K562 (cell line): ENCODE data around the gene ZDHHC24. TPM values are rescaled to one million over a fixed set of nuclear protein-coding genes. Genes with fewer than 3 reads are reported as not detected.

Source experiments
- BRD9 ChIP-seq: fragments of 450-650 bp; IDR thresholded peaks from 2 replicates; pipeline ENCODE4 v1.6.1; 2018; ENCODE audit warnings: low read depth; ENCODE audit not compliant: partially characterized antibody
- BRF1 ChIP-seq: IDR thresholded peaks from 3 replicates; pipeline ENCODE4 v1.6.1; 2011; ENCODE audit warnings: borderline replicate concordance, mild to moderate bottlenecking; ENCODE audit not compliant: insufficient read length; ENCODE audit errors: extremely low read depth
- BRF2 ChIP-seq: IDR thresholded peaks from 3 replicates; pipeline ENCODE4 v1.6.1; 2011; ENCODE audit warnings: borderline replicate concordance, mild to moderate bottlenecking; ENCODE audit not compliant: insufficient read length, insufficient read depth
- FOXP1 ChIP-seq: sonication (generic); formaldehyde crosslinking; IDR thresholded peaks from 2 replicates; pipeline ENCODE4 v1.8.0; 2022; ENCODE audit warnings: mild to moderate bottlenecking, missing genetic modification reagents
- HNRNPK ChIP-seq: fragments of 200-400 bp; formaldehyde crosslinking; IDR thresholded peaks from one replicate; pipeline ENCODE4 v1.6.1; 2018; ENCODE audit warnings: mild to moderate bottlenecking, low read depth, low read length; ENCODE audit not compliant: poor library complexity, severe bottlenecking
- IFI16 ChIP-seq: fragments of 250-450 bp; sonication (Bioruptor Pico); IDR thresholded peaks from 2 replicates; pipeline ENCODE4 v2.1.2; 2022; ENCODE audit warnings: mild to moderate bottlenecking, inconsistent platforms
- RBM17 ChIP-seq: fragments of 200-400 bp; formaldehyde crosslinking; IDR thresholded peaks from 2 replicates; pipeline ENCODE4 v1.6.1; 2017; ENCODE audit warnings: low read depth, mild to moderate bottlenecking, low read length, borderline replicate concordance
- RBM25 ChIP-seq: fragments of 200-400 bp; formaldehyde crosslinking; IDR thresholded peaks from 2 replicates; pipeline ENCODE4 v1.6.1; 2018; ENCODE audit warnings: low read length, low read depth, moderate library complexity; ENCODE audit not compliant: severe bottlenecking
- RERE ChIP-seq: sonication (generic); formaldehyde crosslinking; IDR thresholded peaks from 2 replicates; pipeline ENCODE4 v1.8.0; 2023; ENCODE audit warnings: missing genetic modification reagents, mild to moderate bottlenecking, borderline replicate concordance
- ZMIZ1 ChIP-seq, 2 experiments: fragments of 150-350 bp in 1 of 2; IDR thresholded peaks; 2 replicates each; pipeline ENCODE4 v1.6.1; 2012 to 2016; ENCODE audit warnings: low read depth in 2 of 2, low read length in 2 of 2, mild to moderate bottlenecking in 1 of 2, moderate library complexity in 1 of 2
- ZNF584 ChIP-seq: fragments of 200-800 bp; sonication (Bioruptor generic); IDR thresholded peaks from 2 replicates; pipeline ENCODE4 v1.6.1; 2016; ENCODE audit warnings: low read depth, mild to moderate bottlenecking, missing genetic modification characterization, missing compliant biosample characterization
- ZNF766 ChIP-seq: fragments of 200-800 bp; sonication (Bioruptor generic); conservative IDR thresholded peaks from 2 replicates; pipeline ENCODE4 v1.6.1; 2016; ENCODE audit warnings: missing genetic modification characterization, missing compliant biosample characterization
- polyA plus RNA-seq, 8 experiments: library from polyadenylated mRNA; depleted of rRNA in 4 of 8; stranded (reverse) in 5 of 8; unstranded in 3 of 8; fragments of >200 nt; fragmentation: Nextera tagmentation in 2 of 8; fragmentation: Illumina TruSeq in 1 of 8; extraction: Ambion mirVana in 2 of 8; extraction: Trizol in 1 of 8; gene quantifications; 2 replicates each; pipeline versions ENCODE4 v1.2.1 to v1.2.3, GENCODE V29; 2011 to 2014; ENCODE audit warnings: inconsistent platforms in 1 of 8, missing spikeins in 1 of 8
- total RNA-seq, 7 experiments: library from RNA; depleted of rRNA in 6 of 7; stranded (reverse); fragments of >200 nt in 6 of 7; fragmentation: Illumina TruSeq in 2 of 7; extraction: Trizol in 2 of 7; gene quantifications; 2 replicates each; pipeline versions ENCODE4 v1.2.1 to v1.2.3, GENCODE V29; 2011 to 2021; ENCODE audit warnings: low replicate concordance in 1 of 7

The ZDHHC24 gene
- total and polyA plus RNA-seq, 9 of the 15 experiments (the other 6 are each of a cell fraction or from before 2014, with no cell fraction given) = 0.45 to 11.2 (median 2.7) TPM

GRCh38 chr11:66478729-66479393 is 67.0 kb downstream of the ZDHHC24 start (continued):
- no peak for TF ChIP-seq RERE (CRISPR knock-in tag)
- no peak for TF ChIP-seq ZNF766 (CRISPR knock-in tag)
- no peak for TF ChIP-seq BRD9
- TF ChIP-seq ZMIZ1 (IDR thresholded peaks at IDR 0.05; ENCODE audit: low read depth in 2 of 2, low read length in 2 of 2) = no peak
- TF ChIP-seq BRF2 = no peak
- no peak for TF ChIP-seq ZNF584 (CRISPR knock-in tag)
- no peak for TF ChIP-seq BRF1
- no peak for TF ChIP-seq RBM17
- TF ChIP-seq HNRNPK = no peak
- TF ChIP-seq FOXP1 (CRISPR knock-in tag) = no peak
- peak; percentile 94 for TF ChIP-seq RBM25
- no peak for TF ChIP-seq IFI16
